Thymus (tissue), 11 donors: ENCODE data around the gene CNGB1. TPM values are rescaled to one million over a fixed set of nuclear protein-coding genes. Genes with fewer than 3 reads are reported as not detected.
"Not testable (repeated sequence)": the region's sequence is repeated elsewhere in the genome, so short reads cannot be mapped to it uniquely, and the experiment has no call there.

Source experiments
- DNase-seq, 9 donors: peaks; one replicate each; pipeline ENCODE4 v3.0.0-alpha.2; 2013; ENCODE audit warnings: low spot score in 9 of 9, low read depth in 6 of 9, missing footprints in 1 of 9
- H3K27ac ChIP-seq, 2 donors: one replicate each; pipeline ENCODE4 v1.5.1; 2013; ENCODE audit warnings: control low read depth in 1 of 2, low read depth in 1 of 2, low read length in 1 of 2, mild to moderate bottlenecking in 1 of 2, moderate library complexity in 1 of 2
- H3K27me3 ChIP-seq, 2 donors: one replicate each; pipeline ENCODE4 v1.5.1; 2013; ENCODE audit warnings: low read length in 1 of 2; ENCODE audit not compliant: control insufficient read depth in 2 of 2, insufficient read depth in 1 of 2
- H3K36me3 ChIP-seq, 2 donors: one replicate each; pipeline ENCODE4 v1.5.1; 2013; ENCODE audit warnings: low read length in 1 of 2, mild to moderate bottlenecking in 1 of 2, moderate library complexity in 1 of 2; ENCODE audit not compliant: control insufficient read depth in 2 of 2, insufficient read depth in 2 of 2
- H3K4me1 ChIP-seq, 2 donors: one replicate each; pipeline ENCODE4 v1.5.1; 2013; ENCODE audit warnings: low read length in 2 of 2; ENCODE audit not compliant: control insufficient read depth in 2 of 2, insufficient read depth in 2 of 2
- H3K4me3 ChIP-seq, 2 donors: one replicate each; pipeline ENCODE4 v1.5.1; 2013; ENCODE audit warnings: low read length in 2 of 2, control low read depth in 1 of 2, mild to moderate bottlenecking in 1 of 2
- H3K9me3 ChIP-seq, 2 donors: one replicate each; pipeline ENCODE4 v1.5.1; 2013; ENCODE audit warnings: low read length in 1 of 2, mild to moderate bottlenecking in 1 of 2; ENCODE audit not compliant: control insufficient read depth in 2 of 2, insufficient read depth in 1 of 2
- WGBS: extraction: QIAGEN DNeasy Blood & Tissue Kit; methylation state at CpG from one replicate; pipeline ENCODE4 v1.1.7; 2013; 5-methylcytosine and 5-hydroxymethylcytosine counted together
- polyA plus RNA-seq: library from polyadenylated mRNA; stranded (reverse); fragments of 200-250 nt; gene quantifications from one replicate; pipeline ENCODE4 v1.2.3, GENCODE V29; 2013
- total RNA-seq: library from RNA; stranded (reverse); fragments of 120-200 nt; gene quantifications from one replicate; pipeline ENCODE4 v1.2.4, GENCODE V29; 2013
- donor health status: healthy.

CNGB1 gene
- total and polyA plus RNA-seq, 2 donors: 0.19 to 0.43 TPM

DNA sequence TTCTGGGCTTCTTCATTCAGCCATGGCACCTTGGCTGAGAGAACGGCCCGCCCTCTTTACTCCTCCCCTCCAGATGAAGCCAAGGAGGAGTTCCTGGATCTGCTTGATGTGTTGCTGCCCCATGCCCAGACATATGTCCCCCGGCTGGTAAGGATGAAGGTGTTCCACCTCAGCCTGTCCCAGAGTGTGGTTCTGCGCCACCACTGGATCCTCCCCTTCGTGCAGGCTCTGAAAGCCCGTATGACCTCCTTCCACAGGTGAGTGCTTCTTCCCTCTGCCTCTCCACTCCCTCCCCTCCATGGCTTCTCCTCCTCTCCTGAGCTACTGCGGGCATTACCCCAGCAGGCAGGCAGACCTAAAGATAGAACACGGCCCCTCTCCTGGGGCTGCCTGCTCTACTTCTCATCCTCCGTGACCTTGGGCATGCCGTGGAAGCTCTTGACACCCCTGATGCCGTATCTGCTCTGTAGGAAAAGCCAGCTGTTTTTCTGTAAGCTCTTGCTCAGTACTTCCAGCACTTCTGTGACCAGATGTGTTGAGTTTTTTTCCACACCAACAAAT lies 39.0 kb upstream of the CNGB1 start:
- 98% methylated on average over 11 of the region's 11 CpGs for WGBS
- no peak for DNase-seq
- Histone ChIP-seq H3K4me3 (no peak overlapping the region), H3K36me3 (peaks cover 36 to 40% of the 10 kb centered on the region in 2 donors), H3K27ac (no peak overlapping the region), H3K9me3 (no peaks in the 10 kb centered on the region), H3K4me1 (no peaks in the 10 kb centered on the region), H3K27me3 (no peaks in the 10 kb centered on the region)

DNA sequence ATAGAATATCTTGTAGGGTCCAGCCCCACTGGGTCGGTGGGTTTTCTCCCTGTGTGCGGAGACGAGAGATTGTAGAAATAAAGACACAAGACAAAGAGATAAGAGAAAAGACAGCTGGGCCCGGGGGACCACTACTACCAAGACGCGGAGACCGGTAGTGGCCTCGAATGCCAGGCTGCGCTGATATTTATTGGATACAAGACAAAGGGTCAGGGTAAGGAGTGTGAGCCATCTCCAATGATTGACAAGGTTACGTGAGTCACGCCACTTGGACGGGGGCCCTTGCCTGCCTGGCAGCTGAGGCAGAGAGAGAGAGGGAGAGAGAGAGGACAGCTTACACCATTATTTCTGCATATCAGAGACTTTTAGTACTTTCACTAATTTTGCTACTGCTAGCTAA lies 33.8 kb upstream of the CNGB1 start:
- Histone ChIP-seq H3K4me1 (peaks cover 6 to 11% of the 10 kb centered on the region in 2 donors), H3K36me3 (peaks cover 13 to 15% of the 10 kb centered on the region in 2 donors)
- not testable (repeated sequence) for DNase-seq, H3K4me3 ChIP-seq, H3K27ac ChIP-seq, H3K27me3 ChIP-seq, H3K9me3 ChIP-seq
- WGBS: 94% methylated on average over 12 of the region's 12 CpGs

DNA sequence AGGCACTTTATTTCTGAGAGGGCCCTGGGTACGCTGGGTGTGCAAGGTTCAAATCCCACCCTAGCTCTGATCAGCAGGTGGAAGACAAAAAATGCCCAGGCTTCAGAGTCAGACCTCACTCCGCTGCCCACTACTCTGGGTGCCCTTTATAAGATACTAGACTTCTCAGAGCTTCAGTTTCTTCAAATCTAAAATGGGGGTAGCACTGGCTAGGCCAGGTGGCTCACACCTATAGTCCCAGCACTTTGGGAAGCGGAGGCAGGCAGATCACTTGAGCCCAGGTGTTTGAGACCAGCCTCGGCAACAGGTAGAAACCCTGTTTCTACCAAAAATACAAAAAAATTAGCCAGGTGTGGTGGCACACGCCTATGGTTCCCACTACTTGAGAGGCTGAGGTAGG lies 32.0 kb upstream of the CNGB1 start:
- Histone ChIP-seq H3K27me3 (no peaks in the 10 kb centered on the region), H3K4me1 (peaks cover 10 to 26% of the 10 kb centered on the region in 2 donors), H3K36me3 (peaks cover 15 to 17% of the 10 kb centered on the region in 2 donors), H3K9me3 (peaks cover 0 to 3% of the 10 kb centered on the region in 2 donors), H3K4me3 (no peak overlapping the region), H3K27ac (no peak overlapping the region)
- no peak for DNase-seq
- WGBS: over 99% methylated on average over 5 of the region's 5 CpGs

DNA sequence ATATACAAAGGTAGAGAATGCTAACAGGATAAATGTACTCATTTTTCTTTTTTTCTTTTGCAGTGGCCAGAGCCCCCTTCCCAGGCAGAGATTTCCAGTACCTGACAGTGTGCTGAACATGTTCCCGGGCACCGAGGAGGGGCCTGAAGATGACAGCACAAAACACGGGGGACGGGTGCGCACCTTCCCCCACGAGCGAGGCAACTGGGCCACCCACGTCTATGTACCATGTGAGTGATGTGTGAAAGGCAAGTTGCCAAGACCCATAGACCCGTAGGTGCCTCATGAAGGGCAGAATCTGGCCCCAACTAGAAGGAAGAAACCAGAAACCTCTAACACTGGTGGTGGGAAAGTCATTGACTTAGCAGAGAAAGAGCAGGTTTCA lies 31.5 kb upstream of the CNGB1 start:
- Histone ChIP-seq H3K4me3 (no peak overlapping the region), H3K36me3 (peaks cover 20 to 22% of the 10 kb centered on the region in 2 donors), H3K4me1 (peaks cover 10 to 26% of the 10 kb centered on the region in 2 donors), H3K9me3 (peaks cover 0 to 3% of the 10 kb centered on the region in 2 donors), H3K27me3 (no peaks in the 10 kb centered on the region), H3K27ac (no peak overlapping the region)
- no peak for DNase-seq
- 96% methylated on average over 9 of the region's 9 CpGs for WGBS

DNA sequence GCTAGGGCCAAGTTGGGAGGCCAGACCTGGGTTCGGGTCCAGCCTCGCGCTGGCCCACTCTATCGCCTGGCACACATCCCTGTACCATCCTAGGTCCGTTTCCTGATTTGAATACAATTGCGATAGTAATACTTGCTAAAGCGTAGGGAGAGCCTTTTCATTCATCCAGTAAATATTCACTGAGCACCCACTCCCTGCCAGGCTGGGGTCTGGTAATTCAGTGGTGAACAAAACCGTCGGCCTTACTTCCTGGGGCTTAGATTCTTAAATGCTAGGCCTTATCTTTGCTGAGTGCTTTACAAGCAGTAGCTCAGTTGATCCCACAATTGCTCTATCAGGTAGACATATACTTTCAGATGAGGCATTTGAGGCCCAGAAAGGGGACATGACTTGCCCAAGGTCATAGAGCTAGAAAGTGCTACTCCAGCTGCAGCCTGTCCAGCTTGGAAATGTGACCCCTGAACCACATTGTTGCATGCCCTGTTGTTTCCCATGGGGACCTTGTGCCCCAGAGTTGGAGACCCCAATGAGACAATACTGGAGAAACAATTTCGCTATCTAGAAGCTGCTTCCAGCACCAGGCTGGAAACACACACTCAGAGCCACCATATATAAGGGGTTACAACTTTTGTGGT lies 31.0 kb upstream of the CNGB1 start:
- Histone ChIP-seq H3K27me3 (no peaks in the 10 kb centered on the region), H3K4me1 (peaks cover 10 to 26% of the 10 kb centered on the region in 2 donors), H3K9me3 (peaks cover 0 to 3% of the 10 kb centered on the region in 2 donors), H3K4me3 (peak overlapping the region; percentile 80 to 93), H3K27ac (no peak overlapping the region), H3K36me3 (peaks cover 22 to 25% of the 10 kb centered on the region in 2 donors)
- no peak for DNase-seq
- WGBS: 70% methylated on average over 10 of the region's 10 CpGs

DNA sequence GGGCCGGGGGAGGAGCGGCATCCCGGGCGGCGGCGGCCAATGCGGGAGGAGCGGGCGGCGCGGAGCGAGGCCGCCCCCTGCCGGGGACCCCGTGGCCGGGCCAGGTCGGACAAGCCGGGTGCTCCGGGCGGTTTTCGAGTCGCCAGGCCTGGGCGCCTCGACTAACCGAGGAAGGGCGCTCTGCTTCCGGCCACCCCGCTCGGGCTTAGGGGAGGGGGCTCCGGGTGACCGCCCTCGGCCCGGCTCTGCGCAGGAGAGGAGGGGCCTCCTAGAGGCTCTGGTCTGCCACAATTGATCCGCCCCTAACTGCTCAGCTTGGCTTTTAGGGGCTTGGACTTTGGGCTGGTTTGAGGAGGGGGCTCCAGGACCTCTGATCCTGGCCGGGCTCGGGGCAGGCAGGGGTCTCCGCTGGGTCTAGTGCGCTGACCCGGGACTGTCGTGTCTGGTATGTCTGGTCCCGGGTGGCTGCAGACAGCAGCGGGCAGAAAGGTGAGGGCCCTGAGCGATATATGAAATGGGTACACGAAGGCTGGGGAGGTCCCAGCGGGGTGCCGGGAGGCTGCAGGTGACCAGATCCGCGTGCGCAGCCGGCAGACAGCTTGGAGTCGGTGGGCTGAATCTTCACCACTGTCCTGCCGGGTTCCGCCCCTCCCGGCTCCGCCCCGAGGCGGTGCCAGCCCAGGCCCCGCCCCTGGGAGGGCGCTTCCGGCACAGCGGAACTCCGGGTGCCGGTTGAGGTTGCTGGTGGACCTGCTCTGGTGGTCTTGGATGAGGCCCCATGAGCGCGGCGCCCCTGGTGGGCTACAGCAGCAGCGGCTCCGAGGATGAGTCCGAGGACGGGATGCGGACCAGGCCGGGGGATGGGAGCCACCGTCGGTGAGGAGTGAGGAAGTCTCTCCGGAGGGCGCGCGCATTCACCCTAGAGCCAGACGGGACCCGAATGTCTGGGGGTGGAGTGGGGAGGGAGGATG lies 30.1 kb upstream of the CNGB1 start, which contains the start of gene USB1:
Gene USB1 (plus strand): TSS at position 702 of the 971 bp plus-strand sequence. CDS start 77 bp downstream, at position 779.
- Histone ChIP-seq H3K4me3 (peak within 1 kb of the TSS; percentile 80 to 93), H3K27ac (peak within 1 kb of the TSS; percentile 71 to 84), H3K27me3 (no peaks in the 10 kb centered on the region), H3K4me1 (peaks cover 10 to 26% of the 10 kb centered on the region in 2 donors), H3K9me3 (peaks cover 0 to 3% of the 10 kb centered on the region in 2 donors), H3K36me3 (peaks cover 26 to 34% of the 10 kb centered on the region in 2 donors)
- peak; percentile 62 to 93 (median 81) for DNase-seq
- under 1% methylated on average over 81 of the region's 81 CpGs for whole genome bisulfite sequencing

DNA sequence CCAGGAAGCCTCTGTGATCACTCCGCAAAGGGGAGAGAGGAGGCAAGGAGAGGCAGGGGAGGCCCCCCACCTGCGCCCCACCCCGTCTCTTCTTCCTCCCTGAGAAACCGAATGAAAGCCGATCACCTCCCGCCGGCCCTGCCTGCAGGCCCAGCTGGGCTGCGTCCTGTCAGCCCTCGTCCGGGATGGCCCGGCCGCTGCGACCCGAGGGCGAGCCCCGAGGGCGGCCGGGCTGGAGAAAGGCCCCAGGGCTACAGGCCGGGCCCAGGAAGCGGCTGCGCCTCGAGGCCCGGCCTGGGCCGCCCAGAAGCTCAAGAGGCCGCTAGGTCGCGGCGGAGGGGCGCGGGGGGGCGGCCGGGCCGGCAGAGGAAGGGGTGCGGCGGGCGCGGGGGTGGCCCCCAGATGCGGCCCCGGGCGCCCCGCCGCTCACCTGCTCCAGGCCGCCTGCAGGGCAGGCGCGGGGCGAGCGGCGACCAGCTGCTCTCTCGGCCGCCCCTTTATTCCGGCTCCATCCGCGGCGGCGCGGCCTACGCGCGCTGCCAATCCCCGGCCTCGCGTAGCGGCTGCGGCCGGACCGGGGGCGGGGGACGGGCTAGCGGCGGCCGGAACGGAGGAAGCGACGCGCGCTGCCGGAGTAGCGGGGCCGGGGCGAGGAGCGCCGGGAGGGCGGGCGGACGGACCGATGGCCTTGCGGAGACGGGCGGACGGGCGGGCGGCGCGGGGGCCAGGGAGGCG lies 29.2 kb upstream of the CNGB1 start, which contains the start of gene ZNF319:
Gene ZNF319 (minus strand): TSS at position 702 of the 735 bp plus-strand sequence. CDS start 2,407 bp downstream, outside the sequence.
- no peaks in the 10 kb centered on the region for H3K27me3 ChIP-seq
- peaks cover 10 to 26% of the 10 kb centered on the region in 2 donors for H3K4me1 ChIP-seq
- under 1% methylated on average over 93 of the region's 95 CpGs for WGBS
- DNase-seq: peak in 3 of 9 donors; percentile 9 to 51 (median 21)
- H3K9me3 ChIP-seq: peaks cover 0 to 3% of the 10 kb centered on the region in 2 donors
- H3K4me3 ChIP-seq: peak within 1 kb of the TSS; percentile 80 to 93
- H3K36me3 ChIP-seq: peaks cover 26 to 38% of the 10 kb centered on the region in 2 donors
- H3K27ac ChIP-seq: peak within 1 kb of the TSS; percentile 71 to 84

DNA sequence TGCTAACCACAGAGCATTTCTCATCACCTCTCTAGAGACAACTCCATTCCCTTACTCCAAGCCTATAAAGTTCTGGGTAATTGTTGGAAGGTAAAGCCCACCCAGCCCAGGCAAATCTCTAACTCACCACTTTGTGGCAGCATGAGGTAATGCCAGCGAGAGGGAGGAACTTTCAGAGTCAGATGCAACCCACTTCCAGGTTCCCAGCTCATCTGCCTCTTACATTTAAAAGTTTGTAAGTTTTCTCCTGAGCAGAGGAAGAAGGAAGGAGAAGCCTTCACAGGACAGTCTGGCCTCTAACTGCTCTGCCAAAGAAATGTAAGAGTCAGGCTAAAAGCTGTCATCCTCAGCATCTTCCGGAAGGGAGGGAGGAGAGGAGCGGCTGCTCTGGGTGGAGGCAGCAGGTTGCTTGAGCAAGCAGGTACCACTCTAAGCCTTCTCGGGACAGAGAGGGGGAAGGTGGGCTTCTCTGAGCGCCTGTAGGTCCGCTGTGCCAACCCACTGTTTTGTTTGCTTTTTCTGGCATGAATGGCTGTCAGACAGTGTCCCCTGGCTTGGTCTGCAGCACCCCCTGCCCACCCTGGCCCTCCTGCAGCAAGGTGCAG lies 28.5 kb upstream of the CNGB1 start:
- H3K36me3 ChIP-seq: peaks cover 26 to 38% of the 10 kb centered on the region in 2 donors
- DNase-seq: peak in 4 of 9 donors; percentile 19 to 65 (median 35)
- peaks cover 10 to 26% of the 10 kb centered on the region in 2 donors for H3K4me1 ChIP-seq
- H3K27me3 ChIP-seq: no peaks in the 10 kb centered on the region
- peak overlapping the region; percentile 57 to 84 for H3K27ac ChIP-seq
- peaks cover 0 to 3% of the 10 kb centered on the region in 2 donors for H3K9me3 ChIP-seq
- H3K4me3 ChIP-seq: peak overlapping the region; percentile 48 to 93
- 24% methylated on average over 6 of the region's 6 CpGs for WGBS
